ENCODE data around the gene AQP9.

DNA sequence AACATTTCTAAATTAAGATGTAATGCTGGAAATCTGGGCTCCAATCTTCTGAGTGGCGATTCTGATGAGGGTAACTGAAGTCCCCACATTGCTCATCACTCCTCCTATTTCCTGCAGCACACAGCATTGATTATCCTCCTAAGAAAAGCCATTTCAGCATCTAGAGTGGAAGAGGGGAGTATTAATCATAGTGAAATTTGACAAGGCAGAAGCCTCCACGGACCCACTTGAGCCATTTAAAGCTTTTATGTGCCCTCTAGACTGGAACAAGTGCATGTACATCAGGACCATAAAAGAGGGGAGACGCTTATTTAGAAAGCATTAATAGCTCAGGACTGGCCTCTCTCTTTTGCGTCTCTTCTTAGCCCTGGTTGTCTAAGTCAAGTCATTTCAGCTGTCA is 25.8 kb downstream of the AQP9 start:
- TF ChIP-seq, protein P1, sequence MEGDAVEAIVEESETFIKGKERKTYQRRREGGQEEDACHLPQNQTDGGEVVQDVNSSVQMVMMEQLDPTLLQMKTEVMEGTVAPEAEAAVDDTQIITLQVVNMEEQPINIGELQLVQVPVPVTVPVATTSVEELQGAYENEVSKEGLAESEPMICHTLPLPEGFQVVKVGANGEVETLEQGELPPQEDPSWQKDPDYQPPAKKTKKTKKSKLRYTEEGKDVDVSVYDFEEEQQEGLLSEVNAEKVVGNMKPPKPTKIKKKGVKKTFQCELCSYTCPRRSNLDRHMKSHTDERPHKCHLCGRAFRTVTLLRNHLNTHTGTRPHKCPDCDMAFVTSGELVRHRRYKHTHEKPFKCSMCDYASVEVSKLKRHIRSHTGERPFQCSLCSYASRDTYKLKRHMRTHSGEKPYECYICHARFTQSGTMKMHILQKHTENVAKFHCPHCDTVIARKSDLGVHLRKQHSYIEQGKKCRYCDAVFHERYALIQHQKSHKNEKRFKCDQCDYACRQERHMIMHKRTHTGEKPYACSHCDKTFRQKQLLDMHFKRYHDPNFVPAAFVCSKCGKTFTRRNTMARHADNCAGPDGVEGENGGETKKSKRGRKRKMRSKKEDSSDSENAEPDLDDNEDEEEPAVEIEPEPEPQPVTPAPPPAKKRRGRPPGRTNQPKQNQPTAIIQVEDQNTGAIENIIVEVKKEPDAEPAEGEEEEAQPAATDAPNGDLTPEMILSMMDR (IDR thresholded peaks at IDR 0.05) = no peak
- TF ChIP-seq POLR2A (IDR thresholded peaks at IDR 0.05) = no peak
